T-cell (primary cell): ENCODE results near the gene SLC38A1. TPM values are rescaled to one million over a fixed set of nuclear protein-coding genes. Genes with fewer than 3 reads are reported as not detected.

Experiments used
- total RNA-seq, 35 experiments: library from RNA in 6 of 35; stranded (reverse) in 6 of 35; fragments of 120-200 nt in 1 of 35; gene quantifications; one replicate each; pipeline versions ENCODE4 v1.2.1 to v1.2.4 and lab custom pipeline; 2013 to 2026

The SLC38A1 gene
- total RNA-seq, 5 donors from 2014 or later (not counting 1 experiment from before 2014, with no cell fraction given): 273 to 321 (median 286) TPM

Other genes with a start within 250 kb of the SLC38A1 start
- gene SLC38A2, start 103.7 kb upstream of the SLC38A1 start, total RNA-seq: 100 to 1,000 TPM; 165 to 265 (median 217) TPM